CD4-positive, alpha-beta T cell treated with Interleukin-2 at 100 ng/mL for 4 hours (primary cell): ENCODE results near the gene COQ3.
A peak's percentile ranks its signal among the peaks of the same experiment; 100 is the strongest.

Source experiments
- DNase-seq: peaks from one replicate; pipeline ENCODE4 v3.0.0-alpha.2; 2020; ENCODE audit warnings: low spot score

The COQ3 gene

GRCh38 chr6:99333068-99333467 lies 60.9 kb downstream of the COQ3 start:
- no peak for DNase-seq

GRCh38 chr6:99331531-99331930 lies 62.5 kb downstream of the COQ3 start:
- no peak for DNase-seq

GRCh38 chr6:99330159-99330558 lies 63.8 kb downstream of the COQ3 start:
- DNase-seq, result peak; percentile 67

- no peak for DNase-seq
These were observed 69.0 kb downstream of the COQ3 start for GRCh38 chr6:99324996-99325395.
